GM19099 (cell line): ENCODE results near the gene TMED7.

ENCODE experiments used
- POLR2A ChIP-seq: IDR thresholded peaks from 3 replicates; pipeline ENCODE4 v1.6.1; 2011; ENCODE audit warnings: low read depth; ENCODE audit not compliant: insufficient read length; ENCODE audit errors: extremely low read depth

TMED7 gene

GRCh38 chr5:115637507-115637906 is 11.7 kb upstream of the TMED7 start:
- TF ChIP-seq POLR2A: no peak

DNA sequence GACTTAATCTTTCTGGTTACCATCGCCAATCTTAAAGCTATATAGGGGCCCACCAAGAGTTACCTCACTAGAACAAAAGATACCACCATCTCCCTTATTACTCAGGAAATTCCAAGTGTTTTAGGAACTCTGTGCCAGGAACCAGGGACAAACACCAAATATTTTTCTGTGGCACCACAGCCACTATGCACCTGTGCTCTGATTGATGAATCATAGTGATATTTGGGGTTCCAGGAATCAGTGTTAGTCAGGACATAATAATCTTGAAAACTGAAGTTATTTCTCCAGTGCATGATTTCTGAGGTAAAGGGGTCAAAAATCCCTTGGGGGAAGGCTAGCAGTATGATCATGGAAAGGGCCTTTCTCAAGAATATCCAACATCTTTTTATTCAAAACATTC is 10.2 kb upstream of the TMED7 start:
- no peak for TF ChIP-seq POLR2A

DNA sequence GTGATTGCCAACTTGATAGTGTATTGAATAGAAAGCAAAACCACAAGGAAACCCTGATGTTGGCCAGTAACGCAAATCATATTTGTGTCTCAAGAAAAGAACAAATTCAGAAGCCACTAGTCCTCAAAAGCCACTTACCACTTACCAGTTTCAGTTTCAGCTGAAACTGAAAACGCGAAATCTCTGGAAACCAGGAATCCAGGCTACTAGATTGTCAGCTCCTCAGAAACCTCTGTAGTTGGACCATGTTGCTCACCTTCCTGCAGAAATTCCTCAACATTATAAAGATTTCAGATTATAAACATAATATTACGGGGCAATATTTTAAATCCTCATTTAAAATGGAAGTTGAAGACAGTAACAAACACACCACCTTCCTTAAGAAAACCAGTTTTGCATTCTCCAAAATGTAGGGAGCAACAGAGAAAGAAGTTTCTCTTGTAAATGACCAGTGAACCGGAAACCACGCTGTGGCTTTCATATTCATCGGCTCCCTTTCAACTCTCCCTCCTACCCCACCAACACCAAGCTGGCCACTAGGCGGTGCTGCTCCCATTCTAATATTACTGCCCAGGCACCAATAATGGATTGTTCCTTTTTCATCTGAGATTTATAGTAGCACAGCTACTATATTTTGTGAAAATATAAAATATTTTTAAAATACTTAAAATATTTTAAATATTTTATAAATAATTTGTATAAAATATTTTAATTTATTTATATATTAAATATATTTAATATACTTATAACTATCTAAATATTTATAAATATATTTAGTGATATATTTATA is 8.7 kb upstream of the TMED7 start:
- TF ChIP-seq POLR2A: no peak

DNA sequence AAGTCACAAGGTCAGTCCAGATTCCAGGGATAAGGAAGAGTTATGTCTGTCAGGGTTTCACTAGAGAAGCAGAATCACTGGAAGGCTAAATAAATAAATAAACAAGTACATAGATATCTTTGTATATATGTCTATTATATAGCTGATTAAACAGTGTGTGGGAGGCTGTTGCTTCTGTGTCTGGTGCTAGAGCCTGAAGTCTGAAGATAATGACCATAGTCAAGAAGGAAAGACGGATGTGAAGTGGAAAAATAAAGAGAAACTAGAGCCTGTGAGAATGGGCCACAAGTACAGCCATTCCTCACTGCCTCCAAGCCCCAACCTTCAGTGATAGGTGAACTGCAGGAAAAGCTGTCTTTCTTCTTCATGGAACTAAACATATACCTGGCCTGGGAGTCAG is 4.1 kb upstream of the TMED7 start:
- TF ChIP-seq POLR2A: no peak

GRCh38 chr5:115627295-115627865 is 1.5 kb upstream of the TMED7 start:
- no peak for TF ChIP-seq POLR2A

GRCh38 chr5:115626445-115626823 is 598 bp upstream of the TMED7 start:
- no peak for TF ChIP-seq POLR2A

DNA sequence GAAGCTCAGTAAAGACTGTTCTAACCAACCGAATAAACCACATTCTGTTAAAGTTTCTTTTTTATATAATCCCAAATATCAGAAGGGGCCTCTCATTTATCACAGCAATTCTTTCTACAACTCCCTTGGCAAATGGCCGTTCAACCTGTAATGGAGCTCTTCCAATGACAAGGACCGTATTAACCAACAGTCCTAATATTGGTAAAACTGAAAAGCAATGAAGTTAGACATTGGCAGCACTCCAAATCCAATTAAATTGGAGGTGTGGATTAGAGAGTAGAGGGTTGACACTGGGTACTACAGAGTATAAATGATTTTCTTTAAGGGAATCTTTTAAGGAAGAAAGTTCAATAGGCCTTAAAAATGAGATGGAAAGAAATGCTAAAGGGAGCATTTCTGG is 842 bp downstream of the TMED7 start:
- no peak for TF ChIP-seq POLR2A

- no peak for TF ChIP-seq POLR2A
These were observed 2.2 kb downstream of the TMED7 start for GRCh38 chr5:115623658-115624057.

DNA sequence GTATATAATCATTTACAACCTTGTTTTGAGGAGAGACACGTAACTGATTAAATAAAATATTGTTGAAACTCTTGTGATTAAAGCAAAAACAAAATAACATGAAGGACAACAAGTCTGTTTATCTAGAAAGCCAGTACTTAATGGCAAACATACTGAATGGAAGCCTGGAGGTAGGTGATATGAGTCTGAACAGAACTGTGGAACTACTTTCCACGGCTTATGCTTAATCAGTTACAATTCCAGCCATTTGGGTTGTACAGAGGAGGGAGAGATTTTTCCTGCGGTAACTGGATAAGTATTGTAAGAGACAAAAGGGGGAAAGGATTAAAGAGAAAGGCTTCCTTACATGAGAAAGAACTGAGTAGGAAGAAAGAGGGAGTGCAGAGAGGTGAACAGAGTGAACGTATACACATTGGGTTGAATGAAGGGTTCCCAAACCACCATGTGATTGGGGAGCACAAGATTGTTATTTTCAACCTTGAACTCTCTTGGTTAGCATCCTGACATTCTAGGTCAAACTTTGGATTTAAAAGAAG is 4.4 kb downstream of the TMED7 start:
- no peak for TF ChIP-seq POLR2A

- no peak for TF ChIP-seq POLR2A
These were observed 8.9 kb downstream of the TMED7 start for GRCh38 chr5:115616892-115617291.

DNA sequence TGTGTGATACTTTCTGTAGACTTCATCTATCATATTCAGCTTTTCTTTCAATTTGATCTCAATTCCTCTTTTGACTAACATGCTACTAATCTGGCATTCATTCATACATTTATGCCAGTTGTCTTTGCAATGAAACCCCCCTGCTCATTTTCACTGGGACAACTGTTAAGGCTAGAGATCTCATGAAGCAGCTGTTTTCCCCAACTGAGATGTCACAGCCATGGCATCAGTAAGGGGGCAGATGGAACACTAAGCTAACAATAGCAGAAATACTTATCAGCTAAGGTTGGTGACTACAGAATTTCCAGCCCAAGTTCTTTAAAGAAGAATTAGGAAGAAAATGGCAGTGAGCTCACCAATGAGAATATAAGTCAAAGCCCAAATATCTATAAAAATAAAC is 9.4 kb downstream of the TMED7 start:
- TF ChIP-seq POLR2A: no peak

- TF ChIP-seq POLR2A: no peak
These were observed 14.0 kb downstream of the TMED7 start for GRCh38 chr5:115611873-115612272.

GRCh38 chr5:115607935-115608334 is 17.9 kb downstream of the TMED7 start:
- TF ChIP-seq POLR2A: no peak

GRCh38 chr5:115605436-115605835 is 20.4 kb downstream of the TMED7 start:
- TF ChIP-seq POLR2A: no peak

- TF ChIP-seq POLR2A: no peak
These were observed 23.2 kb downstream of the TMED7 start for GRCh38 chr5:115602591-115603125.
